Central memory CD8-positive, alpha-beta T cell (primary cell): ENCODE data around the gene CD44.
"Not testable (repeated sequence)": the region's sequence is repeated elsewhere in the genome, so short reads cannot be mapped to it uniquely, and the experiment has no call there.

Source experiments
- ATAC-seq: fragments of 150-1000 bp; cut with Tn5 transposase; replicated peaks from 2 replicates; pipeline ENCODE4 v1.10.0; 2022; ENCODE audit warnings: mild to moderate bottlenecking, moderate FRiP score, moderate number of reproducible peaks; ENCODE audit not compliant: poor library complexity, severe bottlenecking; ENCODE audit errors: extremely low read depth
- DNase-seq, 2 donors: peaks; one replicate each; pipeline ENCODE4 v3.0.0; 2021; ENCODE audit warnings: low spot score in 2 of 2
- H3K27ac Mint-ChIP-seq: one replicate; pipeline ENCODE4 v1.8.0; 2022; ENCODE audit warnings: low read depth, mild to moderate bottlenecking, moderate library complexity, mixed read lengths
- H3K27me3 Mint-ChIP-seq: one replicate; pipeline ENCODE4 v1.8.0; 2022; ENCODE audit warnings: mixed read lengths
- H3K36me3 Mint-ChIP-seq: one replicate; pipeline ENCODE4 v1.8.0; 2022; ENCODE audit warnings: mild to moderate bottlenecking, moderate library complexity, mixed read lengths; ENCODE audit not compliant: insufficient read depth
- H3K4me1 Mint-ChIP-seq: one replicate; pipeline ENCODE4 v1.8.0; 2022; ENCODE audit warnings: mixed read lengths
- H3K4me3 Mint-ChIP-seq: one replicate; pipeline ENCODE4 v1.8.0; 2022; ENCODE audit warnings: mild to moderate bottlenecking, moderate library complexity, mixed read lengths
- H3K9me3 Mint-ChIP-seq: one replicate; pipeline ENCODE4 v1.8.0; 2022; ENCODE audit warnings: mixed read lengths

Gene CD44

DNA sequence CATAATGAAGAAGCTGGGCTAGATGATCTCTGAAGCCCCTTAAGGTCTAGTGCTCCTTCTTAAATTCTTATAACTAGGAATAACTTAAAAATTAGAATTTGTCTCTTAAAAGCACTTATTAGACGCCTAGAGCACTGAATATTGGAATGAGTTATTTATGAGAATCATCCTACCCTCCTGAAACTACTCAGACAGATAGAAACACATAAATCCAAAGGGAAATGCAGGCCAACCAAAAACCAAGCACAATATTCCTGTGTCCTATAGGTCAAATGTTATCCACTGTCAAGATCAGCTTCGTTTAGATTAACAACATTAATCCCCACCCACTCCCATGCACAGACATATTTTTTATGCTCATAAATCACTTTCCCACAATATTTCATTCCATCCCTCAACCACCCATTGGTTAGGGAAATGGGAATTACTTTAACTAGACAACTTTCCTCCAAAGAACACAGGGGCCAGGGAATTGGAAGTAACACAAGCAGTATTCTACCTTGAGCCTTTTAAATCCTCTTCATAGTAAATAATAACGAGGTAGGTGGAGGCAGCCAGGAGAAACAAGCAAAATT lies 87.1 kb downstream of the CD44 start:
- Mint-ChIP-seq H3K27ac (peak overlapping the region; percentile 78), H3K4me3 (no peak overlapping the region), H3K9me3 (no peaks in the 10 kb centered on the region), H3K4me1 (no peaks in the 10 kb centered on the region), H3K36me3 (peaks cover 90% of the 10 kb centered on the region), H3K27me3 (no peaks in the 10 kb centered on the region)
- DNase-seq (no peak), ATAC-seq (no peak)

DNA sequence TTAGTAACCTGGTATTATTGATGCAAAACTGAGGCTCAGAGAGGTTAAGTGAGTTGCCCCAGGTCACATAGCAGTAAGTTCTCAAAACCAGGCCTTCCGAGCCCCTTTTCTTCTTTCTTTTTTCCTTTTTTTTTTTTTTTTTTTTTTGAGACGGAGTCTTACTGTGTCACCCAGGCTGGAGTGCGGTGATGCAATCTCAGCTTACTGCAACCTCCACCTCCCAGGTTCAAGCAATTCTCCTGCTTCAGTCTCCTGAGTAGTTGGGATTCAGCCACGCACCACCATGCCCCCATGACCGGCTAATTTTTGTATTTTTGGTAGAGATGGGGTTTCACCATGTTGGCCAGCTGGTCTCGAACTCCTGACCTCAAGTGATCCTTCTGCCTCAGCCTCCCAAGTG lies 87.8 kb downstream of the CD44 start:
- H3K4me3 Mint-ChIP-seq, H3K9me3 Mint-ChIP-seq, ATAC-seq, H3K4me1 Mint-ChIP-seq, H3K27me3 Mint-ChIP-seq, DNase-seq: not testable (repeated sequence)
- peak overlapping the region; percentile 78 for H3K27ac Mint-ChIP-seq
- peaks cover 88% of the 10 kb centered on the region for H3K36me3 Mint-ChIP-seq

GRCh38 chr11:35227576-35228327 lies 88.8 kb downstream of the CD44 start:
- Mint-ChIP-seq H3K27me3 (no peaks in the 10 kb centered on the region), H3K4me3 (no peak overlapping the region), H3K4me1 (no peaks in the 10 kb centered on the region)

GRCh38 chr11:35228328-35228725 lies 89.4 kb downstream of the CD44 start:
- no peaks in the 10 kb centered on the region for H3K27me3 Mint-ChIP-seq
- DNase-seq (no peak), ATAC-seq (no peak)
- no peaks in the 10 kb centered on the region for H3K4me1 Mint-ChIP-seq
- H3K9me3 Mint-ChIP-seq: peaks cover 5% of the 10 kb centered on the region
- H3K36me3 Mint-ChIP-seq: peaks cover 85% of the 10 kb centered on the region
- no peak overlapping the region for H3K27ac Mint-ChIP-seq
- H3K4me3 Mint-ChIP-seq: no peak overlapping the region

More at GRCh38 chr11:35227576-35228327, 88.8 kb downstream of the CD44 start:
- ATAC-seq (no peak), DNase-seq (no peak)
- peaks cover 5% of the 10 kb centered on the region for H3K9me3 Mint-ChIP-seq
- peaks cover 88% of the 10 kb centered on the region for H3K36me3 Mint-ChIP-seq
- H3K27ac Mint-ChIP-seq: peak overlapping the region; percentile 78

GRCh38 chr11:35230388-35230787 lies 91.4 kb downstream of the CD44 start:
- Mint-ChIP-seq H3K27ac (peak overlapping the region; percentile 68), H3K9me3 (peaks cover 5% of the 10 kb centered on the region), H3K4me1 (peaks cover 16% of the 10 kb centered on the region), H3K27me3 (no peaks in the 10 kb centered on the region), H3K4me3 (no peak overlapping the region), H3K36me3 (peaks cover 71% of the 10 kb centered on the region)
- ATAC-seq (no peak), DNase-seq (no peak)

- Mint-ChIP-seq H3K27ac (peak overlapping the region; percentile 68), H3K4me3 (no peak overlapping the region), H3K9me3 (peaks cover 5% of the 10 kb centered on the region), H3K27me3 (no peaks in the 10 kb centered on the region), H3K36me3 (peaks cover 68% of the 10 kb centered on the region), H3K4me1 (peaks cover 25% of the 10 kb centered on the region)
- DNase-seq: no peak
- no peak for ATAC-seq
Observed at GRCh38 chr11:35231076-35231860, 92.3 kb downstream of the CD44 start.

- ATAC-seq (no peak), DNase-seq (no peak)
- peak overlapping the region; percentile 90 for H3K27ac Mint-ChIP-seq
- H3K9me3 Mint-ChIP-seq: peaks cover 5% of the 10 kb centered on the region
- no peaks in the 10 kb centered on the region for H3K27me3 Mint-ChIP-seq
- no peak overlapping the region for H3K4me3 Mint-ChIP-seq
- H3K4me1 Mint-ChIP-seq: peaks cover 41% of the 10 kb centered on the region
- H3K36me3 Mint-ChIP-seq: peaks cover 53% of the 10 kb centered on the region
Observed at GRCh38 chr11:35232891-35233330, 93.9 kb downstream of the CD44 start.

GRCh38 chr11:35233518-35233917 lies 94.5 kb downstream of the CD44 start:
- H3K27ac Mint-ChIP-seq: peak overlapping the region; percentile 90
- H3K4me3 Mint-ChIP-seq: no peak overlapping the region
- no peaks in the 10 kb centered on the region for H3K27me3 Mint-ChIP-seq
- no peak for ATAC-seq
- peaks cover 50% of the 10 kb centered on the region for H3K36me3 Mint-ChIP-seq
- peaks cover 5% of the 10 kb centered on the region for H3K9me3 Mint-ChIP-seq
- DNase-seq: no peak
- peaks cover 47% of the 10 kb centered on the region for H3K4me1 Mint-ChIP-seq

DNA sequence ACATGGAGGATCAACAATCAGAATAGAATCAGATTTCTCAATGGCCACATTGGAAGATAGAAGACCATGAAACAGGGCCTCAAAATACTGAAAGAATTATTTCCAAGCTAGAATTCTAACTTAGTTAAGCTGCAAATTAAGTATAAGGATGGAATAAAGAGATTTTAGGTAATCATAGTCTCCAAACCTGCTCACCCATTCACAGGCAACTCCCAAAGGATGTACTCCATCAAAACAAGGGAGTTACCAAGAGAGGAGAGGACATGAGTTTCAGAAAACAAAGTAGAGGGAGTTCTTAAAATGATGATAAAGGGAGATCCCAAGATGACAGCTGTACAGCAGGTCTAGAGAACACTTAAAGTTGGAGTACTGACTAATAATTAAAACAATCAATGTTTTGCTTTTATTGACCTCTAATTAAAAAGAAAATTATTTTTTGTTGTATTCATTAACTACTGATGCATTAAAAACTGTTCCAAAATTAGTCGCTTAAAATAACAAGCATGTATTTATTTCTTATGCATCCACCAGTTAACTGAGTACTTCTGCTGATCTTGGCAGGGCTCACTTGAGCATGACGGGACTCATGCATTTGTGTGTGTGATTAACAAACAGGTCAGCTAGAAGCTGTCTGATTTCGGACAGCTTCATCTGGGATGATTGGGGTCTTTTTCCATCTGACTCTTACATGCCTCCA lies 95.6 kb downstream of the CD44 start:
- Mint-ChIP-seq H3K4me3 (no peak overlapping the region), H3K9me3 (peaks cover 5% of the 10 kb centered on the region), H3K27me3 (no peaks in the 10 kb centered on the region), H3K4me1 (peaks cover 54% of the 10 kb centered on the region), H3K27ac (peak overlapping the region; percentile 90), H3K36me3 (peaks cover 41% of the 10 kb centered on the region)
- no peak for DNase-seq
- no peak for ATAC-seq

DNA sequence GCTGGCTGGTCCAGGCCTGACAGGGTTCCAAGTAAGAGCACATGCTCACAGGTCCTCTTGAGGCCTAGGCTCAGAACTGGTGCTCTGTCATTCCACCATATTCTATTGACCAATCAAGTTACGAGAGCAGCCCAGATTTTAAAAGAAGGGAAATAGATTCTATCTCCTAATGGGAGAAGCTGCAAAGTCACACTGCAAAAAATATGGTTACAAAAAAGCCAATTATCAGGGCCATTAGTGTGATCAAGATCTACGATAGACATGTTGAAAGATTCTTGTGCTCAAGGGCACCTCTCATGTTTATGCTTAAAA lies 96.1 kb downstream of the CD44 start:
- no peak for DNase-seq
- Mint-ChIP-seq H3K9me3 (peaks cover 5% of the 10 kb centered on the region), H3K27ac (peak overlapping the region; percentile 81), H3K4me1 (peaks cover 55% of the 10 kb centered on the region), H3K36me3 (peaks cover 37% of the 10 kb centered on the region), H3K4me3 (no peak overlapping the region), H3K27me3 (no peaks in the 10 kb centered on the region)
- no peak for ATAC-seq

DNA sequence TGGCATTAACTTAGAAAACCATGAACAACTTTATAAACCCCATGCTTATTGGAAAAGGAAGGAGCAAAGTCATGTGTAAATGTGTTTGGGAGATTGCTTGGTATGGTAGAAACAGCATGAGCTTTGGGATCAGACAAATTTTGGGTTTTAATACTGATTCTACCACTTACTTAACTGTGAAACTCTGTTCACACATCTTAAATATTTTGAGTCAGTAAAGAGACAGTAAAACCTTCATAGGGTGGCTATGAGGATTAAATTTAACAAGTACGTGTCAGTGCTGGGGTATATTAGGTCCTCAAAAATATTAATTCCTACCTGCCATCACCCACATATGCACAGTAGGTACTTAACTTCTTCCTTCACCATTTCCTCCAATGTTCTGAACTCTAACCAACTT lies 96.5 kb downstream of the CD44 start:
- DNase-seq (no peak), ATAC-seq (peak; percentile 47)
- Mint-ChIP-seq H3K27me3 (no peaks in the 10 kb centered on the region), H3K36me3 (peaks cover 34% of the 10 kb centered on the region), H3K9me3 (peaks cover 5% of the 10 kb centered on the region), H3K4me3 (peak overlapping the region; percentile 48), H3K27ac (peak overlapping the region; percentile 81), H3K4me1 (peaks cover 55% of the 10 kb centered on the region)

GRCh38 chr11:35235936-35236666 lies 97.1 kb downstream of the CD44 start:
- Mint-ChIP-seq H3K4me1 (peaks cover 58% of the 10 kb centered on the region), H3K4me3 (peak overlapping the region; percentile 48), H3K36me3 (peaks cover 31% of the 10 kb centered on the region), H3K27ac (peak overlapping the region; percentile 81), H3K27me3 (no peaks in the 10 kb centered on the region), H3K9me3 (peaks cover 5% of the 10 kb centered on the region)
- DNase-seq: peak; percentile 33 to 65
- peak; percentile 91 for ATAC-seq
